Mesendoderm (in vitro differentiated cells): Measurements from ENCODE around the gene CD1B.
"Not testable (repeated sequence)": the region's sequence is repeated elsewhere in the genome, so short reads cannot be mapped to it uniquely, and the experiment has no call there.

Experiments used
- DNase-seq: peaks from one replicate; pipeline ENCODE4 v3.0.0; 2013
- H2AK5ac ChIP-seq: 2 replicates; pipeline ENCODE4 v1.6.1; 2013; ENCODE audit warnings: low read length, inconsistent platforms
- H2BK120ac ChIP-seq: 2 replicates; pipeline ENCODE4 v1.6.1; 2013; ENCODE audit warnings: low read depth, mild to moderate bottlenecking, low read length, moderate library complexity, mixed read lengths
- H2BK15ac ChIP-seq: replicated peaks from 2 replicates; pipeline ENCODE4 v1.6.1; 2013; ENCODE audit warnings: low read depth, mild to moderate bottlenecking, moderate library complexity
- H2BK5ac ChIP-seq: 2 replicates; pipeline ENCODE4 v1.6.1; 2013; ENCODE audit warnings: low read length, inconsistent platforms
- H3K18ac ChIP-seq: 2 replicates; pipeline ENCODE4 v1.6.1; 2013; ENCODE audit warnings: mild to moderate bottlenecking, low read length, mixed read lengths
- H3K23ac ChIP-seq: one replicate; pipeline ENCODE4 v1.6.1; 2013; ENCODE audit warnings: low read length
- H3K27ac ChIP-seq: 2 replicates; pipeline ENCODE4 v1.5.1; 2013; ENCODE audit warnings: low read depth, mild to moderate bottlenecking, inconsistent platforms, low read length, moderate library complexity
- H3K27me3 ChIP-seq: 2 replicates; pipeline ENCODE4 v1.6.1; 2013; ENCODE audit warnings: low read length, control low read depth, mild to moderate bottlenecking, inconsistent platforms; ENCODE audit not compliant: insufficient read depth, poor library complexity
- H3K36me3 ChIP-seq: 2 replicates; pipeline ENCODE4 v1.6.1; 2013; ENCODE audit warnings: low read length, inconsistent platforms; ENCODE audit not compliant: control insufficient read depth, insufficient read depth
- H3K4ac ChIP-seq: one replicate; pipeline ENCODE4 v1.6.1; 2013; ENCODE audit warnings: low read depth, mild to moderate bottlenecking, low read length, moderate library complexity
- H3K4me1 ChIP-seq: 2 replicates; pipeline ENCODE4 v1.6.1; 2013; ENCODE audit warnings: low read depth, low read length, inconsistent platforms; ENCODE audit not compliant: control insufficient read depth
- H3K4me2 ChIP-seq: 2 replicates; pipeline ENCODE4 v1.6.1; 2013; ENCODE audit warnings: low read length
- H3K4me3 ChIP-seq: 2 replicates; pipeline ENCODE4 v1.5.1; 2013; ENCODE audit warnings: mild to moderate bottlenecking, low read length
- H3K56ac ChIP-seq: one replicate; pipeline ENCODE4 v1.6.1; 2013; ENCODE audit warnings: low read length
- H3K79me1 ChIP-seq: 2 replicates; pipeline ENCODE4 v1.6.1; 2013; ENCODE audit warnings: low read length, inconsistent platforms
- H3K79me2 ChIP-seq: 2 replicates; pipeline ENCODE4 v1.6.1; 2013; ENCODE audit warnings: mild to moderate bottlenecking, low read length; ENCODE audit not compliant: control insufficient read depth, insufficient read depth
- H3K9ac ChIP-seq: 2 replicates; pipeline ENCODE4 v1.6.1; 2013; ENCODE audit warnings: low read length, inconsistent platforms
- H4K5ac ChIP-seq: one replicate; pipeline ENCODE4 v1.6.1; 2013; ENCODE audit warnings: low read length
- H4K8ac ChIP-seq: one replicate; pipeline ENCODE4 v1.6.1; 2013; ENCODE audit warnings: low read depth, mild to moderate bottlenecking, control low read depth, low read length, moderate library complexity
- WGBS: extraction: QIAGEN DNeasy Blood & Tissue Kit; methylation state at CpG from one replicate; pipeline ENCODE4 v1.1.7; 2013; ENCODE audit warnings: low lambda C conversion rate, missing lambda C conversion rate; ENCODE audit not compliant: insufficient coverage; ENCODE audit errors: extremely low coverage; 5-methylcytosine and 5-hydroxymethylcytosine counted together

The CD1B gene

GRCh38 chr1:158283965-158284364, 47.4 kb downstream of the CD1B start:
- Histone ChIP-seq H3K9ac (no peak overlapping the region), H3K79me1 (no peaks in the 10 kb centered on the region), H2AK5ac (no peak overlapping the region), H4K8ac (no peak overlapping the region), H3K56ac (no peak overlapping the region), H2BK120ac (no peak overlapping the region), H3K36me3 (no peaks in the 10 kb centered on the region), H3K4me2 (no peak overlapping the region), H2BK15ac (no peak overlapping the region), H3K4me3 (no peak overlapping the region), H3K4ac (no peak overlapping the region), H3K27me3 (no peaks in the 10 kb centered on the region), H2BK5ac (no peak overlapping the region), H4K5ac (no peak overlapping the region), H3K4me1 (no peaks in the 10 kb centered on the region), H3K27ac (no peak overlapping the region), H3K23ac (no peak overlapping the region), H3K79me2 (no peaks in the 10 kb centered on the region), H3K18ac (no peak overlapping the region)
- no CpG with 5 or more reads among the region's 2 CpGs for WGBS
- DNase-seq, result peak; percentile 6

- WGBS, result no CpG with 5 or more reads among the region's 2 CpGs
Measured at GRCh38 chr1:158282421-158282820, 48.9 kb downstream of the CD1B start.

More at GRCh38 chr1:158282421-158282820, 48.9 kb downstream of the CD1B start:
- not testable (repeated sequence) for H4K8ac ChIP-seq, H3K4ac ChIP-seq, H3K4me1 ChIP-seq, H2AK5ac ChIP-seq, H3K4me2 ChIP-seq, H2BK5ac ChIP-seq, H3K27ac ChIP-seq, H3K9ac ChIP-seq, H4K5ac ChIP-seq, DNase-seq, H3K4me3 ChIP-seq, H3K56ac ChIP-seq, H3K79me1 ChIP-seq, H3K23ac ChIP-seq, H2BK120ac ChIP-seq, H3K79me2 ChIP-seq, H3K36me3 ChIP-seq, H3K27me3 ChIP-seq, H2BK15ac ChIP-seq, H3K18ac ChIP-seq
